Fibroblast of lung (primary cell): ENCODE results near the gene LTBP2.

Source experiments
- CTCF ChIP-seq, 2 donors: IDR thresholded peaks in 1 of 2; conservative IDR thresholded peaks in 1 of 2; 1 replicate in 1 of 2; 2 replicates in 1 of 2; pipeline ENCODE4 v1.5.1; 2011 to 2012; ENCODE audit warnings: low read length in 2 of 2, control low read depth in 1 of 2, inconsistent platforms in 1 of 2, low read depth in 1 of 2, mild to moderate bottlenecking in 1 of 2
- EZH2 ChIP-seq: IDR thresholded peaks from 2 replicates; pipeline ENCODE4 v1.5.1; 2012; ENCODE audit warnings: low read length, control low read depth, mild to moderate bottlenecking; ENCODE audit errors: missing control alignments

GRCh38 chr14:74647678-74648461 lies 35.8 kb upstream of the LTBP2 start:
- TF ChIP-seq CTCF (conservative IDR thresholded peaks at IDR 0.05 in 1 of 2, IDR thresholded peaks at IDR 0.05 in 1 of 2; ENCODE audit: low read depth in 1 of 2, low read length in 2 of 2) (no peak), EZH2 (no peak)
